GM12891 (cell line): ENCODE measurements around the gene CDKN2AIPNL.
"Not testable (repeated sequence)": the region's sequence is repeated elsewhere in the genome, so short reads cannot be mapped to it uniquely, and the experiment has no call there.

Experiments used
- DNase-seq: peaks from one replicate; pipeline ENCODE4 v3.0.0; 2011; ENCODE audit warnings: low spot score; ENCODE audit not compliant: insufficient read length
- FAIRE-seq: peaks from 2 replicates; lab custom pipeline; 2011; peaks lifted over from hg19 to GRCh38; lab: Jason Lieb, UNC
- PAX5 ChIP-seq: IDR thresholded peaks from 2 replicates; pipeline ENCODE4 v1.6.1; 2011; ENCODE audit warnings: low read length, moderate library complexity, mild to moderate bottlenecking; ENCODE audit not compliant: insufficient read depth, severe bottlenecking
- POLR2A ChIP-seq: IDR thresholded peaks from 2 replicates; pipeline ENCODE4 v1.6.1; 2011; ENCODE audit warnings: low read depth, low read length, control low read depth
- POLR2AphosphoS5 ChIP-seq: IDR thresholded peaks from 2 replicates; pipeline ENCODE4 v1.6.1; 2011; ENCODE audit warnings: low read depth, low read length, control low read depth
- POU2F2 ChIP-seq: IDR thresholded peaks from 2 replicates; pipeline ENCODE4 v1.6.1; 2011; ENCODE audit warnings: low read depth, mild to moderate bottlenecking, control low read depth, low read length, moderate library complexity
- SPI1 ChIP-seq: IDR thresholded peaks from 2 replicates; pipeline ENCODE4 v1.6.1; 2011; ENCODE audit warnings: low read depth, low read length, control low read depth
- TAF1 ChIP-seq: IDR thresholded peaks from 2 replicates; pipeline ENCODE4 v1.6.1; 2011; ENCODE audit warnings: low read depth, low read length, control low read depth

Gene CDKN2AIPNL

GRCh38 chr5:134410822-134411221 lies 859 bp downstream of the CDKN2AIPNL start:
- no peak for TF ChIP-seq POLR2A
- TF ChIP-seq PAX5: no peak
- FAIRE-seq: no peak
- no peak for DNase-seq

GRCh38 chr5:134409321-134409720 lies 2.4 kb downstream of the CDKN2AIPNL start:
- FAIRE-seq: no peak
- no peak for TF ChIP-seq TAF1
- TF ChIP-seq PAX5: no peak
- TF ChIP-seq POLR2A: no peak
- no peak for TF ChIP-seq POU2F2
- no peak for TF ChIP-seq SPI1
- TF ChIP-seq POLR2AphosphoS5: no peak
- no peak for DNase-seq

GRCh38 chr5:134406390-134406789 lies 5.3 kb downstream of the CDKN2AIPNL start:
- TF ChIP-seq PAX5: no peak
- TF ChIP-seq POU2F2: no peak
- TF ChIP-seq POLR2A: no peak
- no peak for TF ChIP-seq POLR2AphosphoS5
- no peak for TF ChIP-seq TAF1
- no peak for TF ChIP-seq SPI1
- no peak for FAIRE-seq
- DNase-seq: no peak

GRCh38 chr5:134403951-134404350 lies 7.7 kb downstream of the CDKN2AIPNL start:
- FAIRE-seq: no peak
- TF ChIP-seq POU2F2 (no peak), SPI1 (no peak), POLR2A (no peak), PAX5 (no peak), TAF1 (no peak), POLR2AphosphoS5 (no peak)
- DNase-seq: no peak

GRCh38 chr5:134398609-134399155 lies 13.0 kb downstream of the CDKN2AIPNL start:
- DNase-seq (no peak), FAIRE-seq (no peak)
- no peak for TF ChIP-seq SPI1
- no peak for TF ChIP-seq TAF1
- no peak for TF ChIP-seq PAX5
- TF ChIP-seq POLR2A: no peak
- TF ChIP-seq POU2F2: no peak
- no peak for TF ChIP-seq POLR2AphosphoS5

GRCh38 chr5:134397196-134397595 lies 14.5 kb downstream of the CDKN2AIPNL start:
- DNase-seq: no peak
- no peak for FAIRE-seq
- TF ChIP-seq TAF1 (no peak), SPI1 (no peak), POLR2A (no peak), PAX5 (no peak), POLR2AphosphoS5 (no peak), POU2F2 (no peak)

- TF ChIP-seq POLR2AphosphoS5: no peak
- TF ChIP-seq PAX5: no peak
- TF ChIP-seq SPI1: no peak
- TF ChIP-seq POLR2A: no peak
- no peak for TF ChIP-seq TAF1
- TF ChIP-seq POU2F2: no peak
- no peak for DNase-seq
- no peak for FAIRE-seq
These were observed 15.4 kb downstream of the CDKN2AIPNL start for GRCh38 chr5:134396274-134396673.

GRCh38 chr5:134394932-134395331 lies 16.7 kb downstream of the CDKN2AIPNL start:
- TF ChIP-seq TAF1: no peak
- no peak for TF ChIP-seq SPI1
- no peak for TF ChIP-seq POLR2AphosphoS5
- TF ChIP-seq POLR2A: no peak
- no peak for TF ChIP-seq PAX5
- TF ChIP-seq POU2F2: no peak
- DNase-seq: no peak
- FAIRE-seq: no peak

- no peak for DNase-seq
- FAIRE-seq: no peak
- TF ChIP-seq POU2F2 (no peak), POLR2A (no peak), SPI1 (no peak), POLR2AphosphoS5 (no peak), PAX5 (no peak), TAF1 (no peak)
These were observed 19.4 kb downstream of the CDKN2AIPNL start for GRCh38 chr5:134392301-134392700.

- FAIRE-seq (no peak), DNase-seq (no peak)
- no peak for TF ChIP-seq TAF1
- TF ChIP-seq POLR2A: no peak
- no peak for TF ChIP-seq SPI1
- TF ChIP-seq POU2F2: no peak
- TF ChIP-seq PAX5: no peak
- TF ChIP-seq POLR2AphosphoS5: no peak
These were observed 24.2 kb downstream of the CDKN2AIPNL start for GRCh38 chr5:134387443-134387842.

GRCh38 chr5:134383980-134384697 lies 27.5 kb downstream of the CDKN2AIPNL start:
- TF ChIP-seq SPI1 (no peak), PAX5 (no peak), TAF1 (no peak), POLR2AphosphoS5 (no peak), POLR2A (no peak), POU2F2 (no peak)
- FAIRE-seq: no peak
- DNase-seq: no peak

- not testable (repeated sequence) for FAIRE-seq, DNase-seq
These were observed 29.5 kb downstream of the CDKN2AIPNL start for GRCh38 chr5:134382204-134382603.
